ENCODE results near the gene ASTN1.

DNA sequence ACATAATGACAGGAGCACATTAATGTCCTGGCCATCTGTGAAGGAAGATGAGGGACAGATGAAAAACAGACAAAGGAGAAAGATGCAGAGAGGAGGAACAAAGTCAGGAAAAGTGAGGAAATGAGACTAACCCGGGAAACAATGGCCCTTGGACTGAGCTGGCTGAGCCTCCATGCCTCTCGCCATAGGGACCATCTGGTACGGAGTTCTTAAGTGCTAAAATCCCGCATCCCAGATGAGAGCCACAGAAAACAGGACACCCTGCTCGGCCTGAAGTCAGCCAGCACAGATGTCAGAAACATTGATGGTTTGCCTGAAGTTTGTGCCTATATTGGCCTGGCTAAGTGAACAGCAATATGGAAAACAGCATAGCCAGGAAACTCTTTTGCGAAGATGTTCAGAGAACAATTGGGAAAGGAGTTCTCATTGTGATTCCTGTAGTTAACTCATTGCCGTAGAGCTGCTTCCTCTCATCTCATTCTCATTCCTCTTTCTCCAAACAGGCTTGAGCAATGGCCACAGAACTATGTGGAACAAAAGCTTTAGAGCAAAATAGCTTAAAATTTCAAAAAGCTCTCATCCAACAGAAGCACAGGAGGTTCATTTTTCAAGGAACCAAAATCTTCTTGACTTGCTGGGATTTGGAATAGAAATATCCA lies 96.6 kb downstream of the ASTN1 start:
- TF ChIP-seq POLR2A (IDR thresholded peaks at IDR 0.05) (no peak), CTCF (IDR thresholded peaks at IDR 0.05) (no peak)
